ENCODE measurements around the gene EYA4. TPM values are rescaled to one million over a fixed set of nuclear protein-coding genes. Genes with fewer than 3 reads are reported as not detected.
A peak's percentile ranks its signal among the peaks of the same experiment; 100 is the strongest.

The EYA4 gene
- total and polyA plus RNA-seq, 2 donors (not counting 1 experiment from before 2014, with no cell fraction given): 4.6 to 38.0 TPM

DNA sequence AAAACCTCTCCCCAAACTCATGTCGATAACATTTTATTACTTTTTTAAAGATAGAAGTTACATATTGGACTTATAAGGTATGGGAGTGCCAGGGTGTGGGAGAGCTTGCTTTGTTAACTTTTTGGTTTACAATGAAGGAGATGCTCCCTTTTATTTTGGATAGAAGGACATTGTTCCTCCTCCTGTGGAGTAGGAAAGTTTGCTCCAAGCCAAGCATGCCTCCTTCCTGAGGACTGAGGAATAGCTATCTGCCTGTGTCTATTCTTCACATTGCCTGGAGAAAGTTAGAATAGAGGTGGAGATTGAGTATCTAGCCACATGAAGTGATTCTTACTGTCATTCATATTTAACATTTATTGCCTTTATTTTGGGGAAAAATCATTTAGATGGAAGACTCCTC, 71.9 kb downstream of the EYA4 start:
- H3K36me3 ChIP-seq (ENCODE audit: control insufficient read depth, insufficient read depth, low read length): no peaks in the 10 kb centered on the region
- no peak overlapping the region for H3K4me2 ChIP-seq (ENCODE audit: extremely low read depth, insufficient read depth, low read length)
- H3K27ac ChIP-seq (ENCODE audit: insufficient read depth, low read length): no peak overlapping the region
- no peak for DNase-seq (ENCODE audit: low read depth in 2 of 2)
- no peak overlapping the region for H3K9ac ChIP-seq (ENCODE audit: insufficient read depth, low read length)
- H2AFZ ChIP-seq (ENCODE audit: low read length): no peak overlapping the region
- H3K27me3 ChIP-seq (ENCODE audit: control insufficient read depth, insufficient read depth, low read length): no peaks in the 10 kb centered on the region
- no peak overlapping the region for H3K4me3 ChIP-seq (replicated peaks in 1 of 4; ENCODE audit: control extremely low read depth in 1 of 4, insufficient read depth in 1 of 4, low read depth in 3 of 4, low read length in 4 of 4)
- no peaks in the 10 kb centered on the region for H3K9me3 ChIP-seq (ENCODE audit: control insufficient read depth, insufficient read depth, low read depth, low read length)
- no peaks in the 10 kb centered on the region for H3K4me1 ChIP-seq (ENCODE audit: control insufficient read depth, extremely low read depth, insufficient read depth, low read length)
- TF ChIP-seq CTCF (conservative IDR thresholded peaks at IDR 0.05 in 1 of 2, IDR thresholded peaks at IDR 0.05 in 1 of 2; ENCODE audit: low read depth in 1 of 2, low read length in 2 of 2) (peak in 1 of 2 donors; percentile 11), EZH2 (IDR thresholded peaks at IDR 0.05; ENCODE audit: low read length, missing control alignments) (no peak)
- no peaks in the 10 kb centered on the region for H3K79me2 ChIP-seq (ENCODE audit: control insufficient read depth, insufficient read depth, low read length)
- H4K20me1 ChIP-seq (ENCODE audit: control insufficient read depth, extremely low read depth, insufficient read depth, low read length): no peaks in the 10 kb centered on the region

GRCh38 chr6:133314947-133315346, 73.8 kb downstream of the EYA4 start:
- no peaks in the 10 kb centered on the region for H3K4me1 ChIP-seq (ENCODE audit: control insufficient read depth, extremely low read depth, insufficient read depth, low read length)
- no peaks in the 10 kb centered on the region for H3K36me3 ChIP-seq (ENCODE audit: control insufficient read depth, insufficient read depth, low read length)
- no peaks in the 10 kb centered on the region for H4K20me1 ChIP-seq (ENCODE audit: control insufficient read depth, extremely low read depth, insufficient read depth, low read length)
- DNase-seq (ENCODE audit: low read depth in 2 of 2): peak in 1 of 2 donors; percentile 62
- no peaks in the 10 kb centered on the region for H3K27me3 ChIP-seq (ENCODE audit: control insufficient read depth, insufficient read depth, low read length)
- no peaks in the 10 kb centered on the region for H3K9me3 ChIP-seq (ENCODE audit: control insufficient read depth, insufficient read depth, low read depth, low read length)
- no peak overlapping the region for H2AFZ ChIP-seq (ENCODE audit: low read length)
- TF ChIP-seq CTCF (conservative IDR thresholded peaks at IDR 0.05 in 1 of 2, IDR thresholded peaks at IDR 0.05 in 1 of 2; ENCODE audit: low read depth in 1 of 2, low read length in 2 of 2) (no peak), EZH2 (IDR thresholded peaks at IDR 0.05; ENCODE audit: low read length, missing control alignments) (no peak)
- no peak overlapping the region for H3K4me2 ChIP-seq (ENCODE audit: extremely low read depth, insufficient read depth, low read length)
- no peak overlapping the region for H3K27ac ChIP-seq (ENCODE audit: insufficient read depth, low read length)
- no peak overlapping the region for H3K4me3 ChIP-seq (replicated peaks in 1 of 4; ENCODE audit: control extremely low read depth in 1 of 4, insufficient read depth in 1 of 4, low read depth in 3 of 4, low read length in 4 of 4)
- no peak overlapping the region for H3K9ac ChIP-seq (ENCODE audit: insufficient read depth, low read length)
- H3K79me2 ChIP-seq (ENCODE audit: control insufficient read depth, insufficient read depth, low read length): no peaks in the 10 kb centered on the region

DNA sequence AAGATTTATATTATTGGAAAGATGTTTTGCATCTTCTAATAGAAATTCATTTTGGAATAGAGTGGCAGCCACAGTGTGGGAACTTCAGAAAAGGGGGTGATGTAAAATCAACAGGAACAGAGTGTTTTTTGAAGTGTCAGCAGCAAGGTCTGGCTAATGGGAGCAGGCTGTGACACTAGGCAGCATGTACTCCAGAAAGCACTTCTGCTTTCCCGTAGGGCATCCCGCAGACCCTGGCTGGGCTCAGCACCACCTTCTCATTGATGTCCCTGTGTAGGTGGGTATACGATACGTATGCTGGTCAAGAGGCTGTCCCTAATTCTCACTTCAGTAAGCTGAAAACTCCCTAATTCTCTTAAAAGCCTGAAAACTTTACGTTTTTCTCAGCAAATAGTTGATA, 74.7 kb downstream of the EYA4 start:
- no peaks in the 10 kb centered on the region for H3K79me2 ChIP-seq (ENCODE audit: control insufficient read depth, insufficient read depth, low read length)
- no peaks in the 10 kb centered on the region for H3K27me3 ChIP-seq (ENCODE audit: control insufficient read depth, insufficient read depth, low read length)
- H3K9me3 ChIP-seq (ENCODE audit: control insufficient read depth, insufficient read depth, low read depth, low read length): no peaks in the 10 kb centered on the region
- no peak overlapping the region for H3K4me3 ChIP-seq (replicated peaks in 1 of 4; ENCODE audit: control extremely low read depth in 1 of 4, insufficient read depth in 1 of 4, low read depth in 3 of 4, low read length in 4 of 4)
- no peak overlapping the region for H3K27ac ChIP-seq (ENCODE audit: insufficient read depth, low read length)
- no peak overlapping the region for H3K9ac ChIP-seq (ENCODE audit: insufficient read depth, low read length)
- DNase-seq (ENCODE audit: low read depth in 2 of 2): no peak
- H3K4me2 ChIP-seq (ENCODE audit: extremely low read depth, insufficient read depth, low read length): no peak overlapping the region
- no peaks in the 10 kb centered on the region for H3K36me3 ChIP-seq (ENCODE audit: control insufficient read depth, insufficient read depth, low read length)
- TF ChIP-seq EZH2 (IDR thresholded peaks at IDR 0.05; ENCODE audit: low read length, missing control alignments) (no peak), CTCF (conservative IDR thresholded peaks at IDR 0.05 in 1 of 2, IDR thresholded peaks at IDR 0.05 in 1 of 2; ENCODE audit: low read depth in 1 of 2, low read length in 2 of 2) (no peak)
- H2AFZ ChIP-seq (ENCODE audit: low read length): no peak overlapping the region
- H4K20me1 ChIP-seq (ENCODE audit: control insufficient read depth, extremely low read depth, insufficient read depth, low read length): no peaks in the 10 kb centered on the region
- no peaks in the 10 kb centered on the region for H3K4me1 ChIP-seq (ENCODE audit: control insufficient read depth, extremely low read depth, insufficient read depth, low read length)
